Hepatocyte (in vitro differentiated cells): ENCODE data around the gene FAM240A.

Source experiments
- EZH2 ChIP-seq: fragments of 200-600 bp; sonication (generic); IDR thresholded peaks from 2 replicates; pipeline ENCODE4 v1.6.1; 2016; ENCODE audit warnings: antibody characterized with exemption, mild to moderate bottlenecking, borderline replicate concordance
- EZH2phosphoT487 ChIP-seq: fragments of 200-600 bp; sonication (generic); IDR thresholded peaks from one replicate; pipeline ENCODE4 v1.6.1; 2018; ENCODE audit warnings: antibody characterized with exemption, mild to moderate bottlenecking, low read depth, moderate library complexity; ENCODE audit not compliant: unreplicated experiment, severe bottlenecking
- TF ChIP-seq, protein P1 (sequence below): fragments of 200-600 bp; sonication (generic); IDR thresholded peaks from 2 replicates; pipeline ENCODE4 v1.5.1; 2016; ENCODE audit warnings: antibody characterized with exemption, mild to moderate bottlenecking; ENCODE audit not compliant: poor library complexity

DNA sequence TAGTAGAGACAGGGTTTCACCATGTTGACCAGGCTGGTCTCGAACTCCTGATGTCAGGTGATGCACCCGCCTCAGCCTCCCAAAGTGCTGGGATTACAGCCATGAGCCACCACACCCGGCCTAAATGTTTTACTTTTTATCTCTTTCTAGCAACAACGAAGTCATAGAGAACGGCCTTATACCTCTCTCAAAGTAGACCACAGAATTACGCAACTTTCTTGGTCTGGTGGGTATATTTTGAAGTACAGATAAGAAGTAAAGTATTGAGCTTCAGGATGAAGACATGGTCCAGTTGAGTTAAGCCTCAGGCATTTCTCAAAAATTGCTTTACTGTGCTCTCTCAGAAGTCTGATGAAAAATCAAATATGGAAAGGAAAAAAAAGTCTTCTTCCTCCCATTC, 30.6 kb downstream of the FAM240A start:
- TF ChIP-seq, protein P1, sequence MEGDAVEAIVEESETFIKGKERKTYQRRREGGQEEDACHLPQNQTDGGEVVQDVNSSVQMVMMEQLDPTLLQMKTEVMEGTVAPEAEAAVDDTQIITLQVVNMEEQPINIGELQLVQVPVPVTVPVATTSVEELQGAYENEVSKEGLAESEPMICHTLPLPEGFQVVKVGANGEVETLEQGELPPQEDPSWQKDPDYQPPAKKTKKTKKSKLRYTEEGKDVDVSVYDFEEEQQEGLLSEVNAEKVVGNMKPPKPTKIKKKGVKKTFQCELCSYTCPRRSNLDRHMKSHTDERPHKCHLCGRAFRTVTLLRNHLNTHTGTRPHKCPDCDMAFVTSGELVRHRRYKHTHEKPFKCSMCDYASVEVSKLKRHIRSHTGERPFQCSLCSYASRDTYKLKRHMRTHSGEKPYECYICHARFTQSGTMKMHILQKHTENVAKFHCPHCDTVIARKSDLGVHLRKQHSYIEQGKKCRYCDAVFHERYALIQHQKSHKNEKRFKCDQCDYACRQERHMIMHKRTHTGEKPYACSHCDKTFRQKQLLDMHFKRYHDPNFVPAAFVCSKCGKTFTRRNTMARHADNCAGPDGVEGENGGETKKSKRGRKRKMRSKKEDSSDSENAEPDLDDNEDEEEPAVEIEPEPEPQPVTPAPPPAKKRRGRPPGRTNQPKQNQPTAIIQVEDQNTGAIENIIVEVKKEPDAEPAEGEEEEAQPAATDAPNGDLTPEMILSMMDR: no peak
- no peak for TF ChIP-seq EZH2
- no peak for TF ChIP-seq EZH2phosphoT487
